PC-9 (cell line): ENCODE measurements around the gene CDC42EP2. TPM values are rescaled to one million over a fixed set of nuclear protein-coding genes. Genes with fewer than 3 reads are reported as not detected.

Source experiments
- BruUV-seq: library from RNA; stranded (reverse); fragments of 400-500 nt; replicated peaks from 2 replicates; lab custom pipeline; 2021; lab: Mats Ljungman, UMichigan
- CTCF ChIA-PET: fragments of 300-600 bp; sonication (Branson Sonifier 250); formaldehyde crosslinking; loops from one replicate; lab custom pipeline; 2022; ENCODE audit warnings: antibody characterized with exemption; lab: Charles Lee
- POLR2A ChIA-PET: fragments of 300-600 bp; sonication (Branson Sonifier 250); formaldehyde crosslinking; loops from one replicate; lab custom pipeline; 2022; ENCODE audit warnings: antibody characterized with exemption; ENCODE audit not compliant: unreplicated experiment; lab: Charles Lee
- DNase-seq, 2 experiments: peaks; one replicate each; pipeline versions ENCODE4 v3.0.0 to v3.0.0-alpha.2; 2015 to 2022; ENCODE audit warnings: mixed read lengths in 1 of 2
- H2AFZ ChIP-seq: fragments of 200-600 bp; sonication (generic); 2 replicates; pipeline ENCODE4 v1.8.1; 2017; ENCODE audit warnings: antibody characterized with exemption
- H3F3A ChIP-seq: fragments of 200-600 bp; sonication (generic); 2 replicates; pipeline ENCODE4 v1.8.1; 2017; ENCODE audit warnings: antibody characterized with exemption, mild to moderate bottlenecking, low read depth; ENCODE audit not compliant: insufficient read depth
- H3K27ac ChIP-seq: fragments of 200-600 bp; sonication (generic); 2 replicates; pipeline ENCODE4 v1.6.1; 2016; ENCODE audit warnings: mixed run types
- H3K27me3 ChIP-seq: fragments of 200-600 bp; sonication (generic); 2 replicates; pipeline ENCODE4 v1.6.1; 2016; ENCODE audit warnings: low read depth, mixed run types; ENCODE audit not compliant: insufficient read depth
- H3K36me3 ChIP-seq: fragments of 200-600 bp; sonication (generic); 2 replicates; pipeline ENCODE4 v1.6.1; 2016; ENCODE audit warnings: low read depth, mixed run types
- H3K4me1 ChIP-seq: fragments of 200-600 bp; sonication (generic); replicated peaks from 2 replicates; pipeline ENCODE4 v1.6.1; 2016; ENCODE audit warnings: mixed run types; ENCODE audit not compliant: insufficient read depth
- H3K4me2 ChIP-seq: fragments of 200-600 bp; sonication (generic); 2 replicates; pipeline ENCODE4 v1.6.1; 2017; ENCODE audit warnings: mixed run types
- H3K4me3 ChIP-seq: fragments of 200-600 bp; sonication (generic); 2 replicates; pipeline ENCODE4 v1.6.1; 2016; ENCODE audit warnings: mixed run types
- H3K79me2 ChIP-seq: fragments of 200-600 bp; sonication (generic); 2 replicates; pipeline ENCODE4 v1.6.1; 2017; ENCODE audit warnings: low read depth, mixed run types
- H3K9me2 ChIP-seq: fragments of 200-600 bp; sonication (generic); 2 replicates; pipeline ENCODE4 v1.8.1; 2017; ENCODE audit warnings: mild to moderate bottlenecking; ENCODE audit not compliant: insufficient read depth
- H3K9me3 ChIP-seq: fragments of 200-600 bp; sonication (generic); 2 replicates; pipeline ENCODE4 v1.8.1; 2016; ENCODE audit warnings: low read depth; ENCODE audit not compliant: insufficient read depth
- H4K20me1 ChIP-seq: fragments of 200-600 bp; sonication (generic); 2 replicates; pipeline ENCODE4 v1.8.1; 2017; ENCODE audit not compliant: insufficient read depth
- CTCF ChIP-seq: fragments of 200-600 bp; sonication (generic); conservative IDR thresholded peaks from 2 replicates; pipeline ENCODE4 v1.6.1; 2017; ENCODE audit warnings: mixed run types, antibody characterized with exemption, mild to moderate bottlenecking, moderate library complexity
- EZH2 ChIP-seq: fragments of 200-600 bp; sonication (generic); IDR thresholded peaks from 2 replicates; pipeline ENCODE4 v1.8.0; 2017; ENCODE audit warnings: antibody characterized with exemption, low read depth
- intact Hi-C: fragments of 100-400 bp; cut with micrococcal nuclease; formaldehyde crosslinking; loops from one replicate; pipeline ENCODE4 v1.10.0; 2022; ENCODE audit not compliant: unreplicated experiment
- total RNA-seq: library from RNA; stranded (reverse); gene quantifications from 2 replicates; pipeline ENCODE4 v1.2.3, GENCODE V29; 2021

The CDC42EP2 gene
- total RNA-seq, 1 experiment from 2014 or later, result 20.8 TPM

DNA sequence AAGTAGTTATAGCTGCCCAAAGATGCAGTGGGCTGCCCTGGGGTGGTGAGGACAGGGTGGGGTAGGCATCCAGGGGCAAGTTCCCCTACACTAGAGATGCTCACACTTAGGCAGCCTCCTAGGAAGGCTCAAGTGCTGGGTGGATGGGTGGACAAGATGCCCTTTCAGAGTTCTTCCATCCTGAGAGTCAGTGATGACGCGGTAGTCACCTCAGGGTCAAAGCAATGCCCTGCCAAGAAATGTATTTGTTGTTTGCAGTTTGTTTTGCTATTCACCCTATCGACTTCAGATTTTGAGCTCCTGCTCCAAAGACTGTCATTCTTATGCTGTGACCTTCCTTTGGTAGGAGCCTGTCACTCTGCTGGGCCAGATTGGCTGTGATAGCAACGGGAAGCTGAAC is 34.0 kb upstream of the CDC42EP2 start:
- no peak overlapping the region for H2AFZ ChIP-seq
- TF ChIP-seq EZH2, result no peak
- no peak for TF ChIP-seq CTCF
- H3K27ac ChIP-seq, result peak overlapping the region; percentile 91
- ChIA-PET POLR2A (interaction anchor here (0.6 to 1.3 kb wide), 2 partner anchors 11 to 279 kb away, joined by 5 to 9 read pairs; no protein-coding TSS in a partner anchor), CTCF (interaction anchor here (0.5 to 4.1 kb wide), 2 partner anchors 32 to 34 kb away, joined by 3 to 18 read pairs; partner anchors contain the start of gene CDC42EP2)
- H3K36me3 ChIP-seq, result peaks cover 40% of the 10 kb centered on the region
- BruUV-seq, result no TSS peak
- peaks cover 50% of the 10 kb centered on the region for H3F3A ChIP-seq
- H3K4me3 ChIP-seq, result no peak overlapping the region
- H4K20me1 ChIP-seq, result no peaks in the 10 kb centered on the region
- H3K9me2 ChIP-seq, result no peaks in the 10 kb centered on the region
- intact Hi-C loops, result loop anchor here (1.0 kb wide), 1 partner anchor 11 kb away; no protein-coding TSS in a partner anchor
- H3K4me1 ChIP-seq, result peaks cover 44% of the 10 kb centered on the region
- H3K27me3 ChIP-seq, result no peaks in the 10 kb centered on the region
- DNase-seq, result no peak
- no peaks in the 10 kb centered on the region for H3K79me2 ChIP-seq
- no peaks in the 10 kb centered on the region for H3K9me3 ChIP-seq
- H3K4me2 ChIP-seq, result peak overlapping the region; percentile 60; the same call in 1 of the 2 replicates

- H2AFZ ChIP-seq, result no peak overlapping the region
- H3K9me2 ChIP-seq, result no peaks in the 10 kb centered on the region
- no peaks in the 10 kb centered on the region for H3K79me2 ChIP-seq
- H4K20me1 ChIP-seq, result no peaks in the 10 kb centered on the region
- no peak for DNase-seq
- no peaks in the 10 kb centered on the region for H3K9me3 ChIP-seq
- CTCF ChIA-PET, result no interaction called here
- no peak overlapping the region for H3K4me3 ChIP-seq
- H3K4me1 ChIP-seq, result peaks cover 16% of the 10 kb centered on the region
- H3F3A ChIP-seq, result peaks cover 17% of the 10 kb centered on the region
- TF ChIP-seq EZH2 (no peak), CTCF (no peak)
- BruUV-seq, result no TSS peak
- H3K4me2 ChIP-seq, result no peak overlapping the region
- H3K27ac ChIP-seq, result no peak overlapping the region
- POLR2A ChIA-PET, result no interaction called here
- intact Hi-C loops, result no loop called here
- H3K27me3 ChIP-seq, result no peaks in the 10 kb centered on the region
- H3K36me3 ChIP-seq, result peaks cover 23% of the 10 kb centered on the region
Measured at GRCh38 chr11:65286686-65287085, 28.0 kb upstream of the CDC42EP2 start.

DNA sequence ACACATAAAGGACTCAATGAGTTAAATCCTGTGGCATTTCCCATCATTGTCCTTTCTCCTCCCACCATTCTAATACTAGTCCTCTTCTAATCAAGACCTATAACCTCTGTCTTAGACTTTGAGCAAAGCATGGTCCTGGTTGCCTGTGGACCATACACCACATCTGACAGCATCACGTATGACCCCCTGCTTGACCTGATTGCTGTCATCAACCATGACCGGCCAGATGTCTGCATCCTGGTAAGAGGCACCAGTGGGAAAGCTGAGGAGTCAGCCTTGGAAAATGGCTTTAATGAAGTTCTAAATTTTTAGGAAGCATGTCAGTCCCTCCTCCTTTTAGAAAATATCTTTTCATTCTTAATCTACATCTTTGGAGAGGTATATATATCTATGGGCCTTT is 27.1 kb upstream of the CDC42EP2 start:
- CTCF ChIA-PET, result interaction anchor here (0.7 kb wide), 2 partner anchors 23 to 69 kb away, joined by 4 to 5 read pairs; no protein-coding TSS in a partner anchor

More for the DNA sequence above, 27.1 kb upstream of the CDC42EP2 start:
- Histone ChIP-seq H3K9me2 (no peaks in the 10 kb centered on the region), H3K36me3 (peaks cover 14% of the 10 kb centered on the region), H2AFZ (no peak overlapping the region), H3K4me1 (peaks cover 24% of the 10 kb centered on the region), H4K20me1 (no peaks in the 10 kb centered on the region), H3K27ac (no peak overlapping the region), H3F3A (peaks cover 24% of the 10 kb centered on the region), H3K4me2 (no peak overlapping the region), H3K9me3 (no peaks in the 10 kb centered on the region), H3K27me3 (no peaks in the 10 kb centered on the region), H3K4me3 (no peak overlapping the region), H3K79me2 (no peaks in the 10 kb centered on the region)
- TF ChIP-seq EZH2, result no peak
- TF ChIP-seq CTCF, result no peak
- DNase-seq, result no peak
- BruUV-seq, result no TSS peak
- POLR2A ChIA-PET, result no interaction called here
- intact Hi-C loops, result no loop called here
